PC-3 (cell line): Measurements from ENCODE around the gene PDSS2.

Experiments used
- CTCF ChIP-seq: fragments of 300-600 bp; sonication (generic); conservative IDR thresholded peaks from 2 replicates; pipeline ENCODE4 v1.5.1; 2017; ENCODE audit warnings: antibody characterized with exemption, low read depth, mild to moderate bottlenecking, low read length
- EZH2 ChIP-seq: fragments of 300-600 bp; sonication (generic); IDR thresholded peaks from one replicate; pipeline ENCODE4 v1.6.1; 2017; ENCODE audit warnings: antibody characterized with exemption, mild to moderate bottlenecking, low read length; ENCODE audit not compliant: unreplicated experiment
- EZH2phosphoT487 ChIP-seq: fragments of 300-600 bp; sonication (generic); IDR thresholded peaks from 2 replicates; pipeline ENCODE4 v1.6.1; 2018; ENCODE audit warnings: mild to moderate bottlenecking, antibody characterized with exemption, low read length, borderline replicate concordance

GRCh38 chr6:107116931-107117330 lies 342.4 kb downstream of the PDSS2 start:
- no peak for TF ChIP-seq CTCF
- no peak for TF ChIP-seq EZH2
- no peak for TF ChIP-seq EZH2phosphoT487
